Testis (tissue), 2 donors: Measurements from ENCODE around the gene CSRNP3.

Experiments used
- POLR2A ChIP-seq: fragments of 450-650 bp; IDR thresholded peaks from one replicate; pipeline ENCODE4 v1.6.1; 2017; ENCODE audit warnings: antibody characterized with exemption, mild to moderate bottlenecking, moderate library complexity
- TF ChIP-seq, protein P1 (sequence below), 3 experiments: fragments of 450-650 bp in 2 of 3; fragments of 200-600 bp in 1 of 3; sonication (generic) in 1 of 3; IDR thresholded peaks; one replicate each; pipeline ENCODE4 v1.5.1; 2016 to 2019; ENCODE audit warnings: antibody characterized with exemption in 3 of 3, mild to moderate bottlenecking in 2 of 3, moderate library complexity in 1 of 3

DNA sequence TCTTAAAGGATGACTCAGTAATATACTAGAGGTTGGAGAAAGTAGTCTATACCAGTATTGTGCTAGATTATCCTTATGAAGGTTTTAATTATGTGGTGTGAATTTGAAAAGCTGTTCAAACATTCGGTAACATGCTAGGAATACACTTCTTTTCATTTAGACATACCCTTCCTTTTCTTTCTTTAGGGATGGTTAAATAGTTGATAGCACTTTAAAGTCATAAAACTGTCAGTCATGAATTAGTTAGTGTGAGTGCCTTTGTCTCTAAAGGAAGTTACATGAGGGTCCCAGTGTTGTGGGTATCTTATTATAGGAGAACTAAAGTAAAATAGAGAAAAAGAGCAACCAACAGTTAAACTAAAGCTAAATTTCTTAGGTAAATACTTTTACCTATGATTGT, 149.3 kb downstream of the CSRNP3 start:
- TF ChIP-seq, protein P1, sequence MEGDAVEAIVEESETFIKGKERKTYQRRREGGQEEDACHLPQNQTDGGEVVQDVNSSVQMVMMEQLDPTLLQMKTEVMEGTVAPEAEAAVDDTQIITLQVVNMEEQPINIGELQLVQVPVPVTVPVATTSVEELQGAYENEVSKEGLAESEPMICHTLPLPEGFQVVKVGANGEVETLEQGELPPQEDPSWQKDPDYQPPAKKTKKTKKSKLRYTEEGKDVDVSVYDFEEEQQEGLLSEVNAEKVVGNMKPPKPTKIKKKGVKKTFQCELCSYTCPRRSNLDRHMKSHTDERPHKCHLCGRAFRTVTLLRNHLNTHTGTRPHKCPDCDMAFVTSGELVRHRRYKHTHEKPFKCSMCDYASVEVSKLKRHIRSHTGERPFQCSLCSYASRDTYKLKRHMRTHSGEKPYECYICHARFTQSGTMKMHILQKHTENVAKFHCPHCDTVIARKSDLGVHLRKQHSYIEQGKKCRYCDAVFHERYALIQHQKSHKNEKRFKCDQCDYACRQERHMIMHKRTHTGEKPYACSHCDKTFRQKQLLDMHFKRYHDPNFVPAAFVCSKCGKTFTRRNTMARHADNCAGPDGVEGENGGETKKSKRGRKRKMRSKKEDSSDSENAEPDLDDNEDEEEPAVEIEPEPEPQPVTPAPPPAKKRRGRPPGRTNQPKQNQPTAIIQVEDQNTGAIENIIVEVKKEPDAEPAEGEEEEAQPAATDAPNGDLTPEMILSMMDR (IDR thresholded peaks at IDR 0.05), result no peak
- no peak for TF ChIP-seq POLR2A
